DOHH2 (cell line): ENCODE results near the gene C1QL3.

Source experiments
- H3F3A ChIP-seq: fragments of 200-600 bp; sonication (generic), shearing (Covaris generic); 2 replicates; pipeline ENCODE4 v1.6.0; 2016; ENCODE audit warnings: antibody characterized with exemption, mild to moderate bottlenecking; ENCODE audit not compliant: control insufficient read depth, insufficient read depth
- H3K27ac ChIP-seq: fragments of 200-600 bp; sonication (generic); 2 replicates; pipeline ENCODE4 v1.5.1; 2014; ENCODE audit warnings: low read depth, mild to moderate bottlenecking, low read length, moderate library complexity
- H3K27me3 ChIP-seq: fragments of 200-600 bp; sonication (generic); 2 replicates; pipeline ENCODE4 v1.6.1; 2014; ENCODE audit warnings: mild to moderate bottlenecking, low read length, mixed read lengths; ENCODE audit not compliant: control insufficient read depth
- H3K36me3 ChIP-seq: fragments of 200-600 bp; sonication (generic); 2 replicates; pipeline ENCODE4 v1.6.1; 2014; ENCODE audit warnings: mild to moderate bottlenecking, low read length, moderate library complexity, mixed read lengths; ENCODE audit not compliant: control insufficient read depth
- H3K4me1 ChIP-seq: fragments of 200-600 bp; sonication (generic); 2 replicates; pipeline ENCODE4 v1.6.1; 2014; ENCODE audit warnings: mild to moderate bottlenecking, low read length, mixed read lengths; ENCODE audit not compliant: control insufficient read depth
- H3K4me2 ChIP-seq: fragments of 200-600 bp; sonication (generic); 2 replicates; pipeline ENCODE4 v1.6.0; 2014; ENCODE audit warnings: mild to moderate bottlenecking, low read length, moderate library complexity
- H3K4me3 ChIP-seq: fragments of 200-600 bp; sonication (generic); 2 replicates; pipeline ENCODE4 v1.5.1; 2014; ENCODE audit warnings: mild to moderate bottlenecking, low read length, mixed read lengths
- H3K79me2 ChIP-seq: fragments of 200-600 bp; sonication (generic); 2 replicates; pipeline ENCODE4 v1.6.1; 2014; ENCODE audit warnings: mild to moderate bottlenecking, low read length, mixed read lengths; ENCODE audit not compliant: control insufficient read depth
- H3K9me2 ChIP-seq: fragments of 200-600 bp; sonication (generic); replicated peaks from 2 replicates; pipeline ENCODE4 v1.6.1; 2014; ENCODE audit warnings: mild to moderate bottlenecking, low read length, mixed read lengths; ENCODE audit not compliant: control insufficient read depth
- H3K9me3 ChIP-seq: fragments of 200-600 bp; sonication (generic); 2 replicates; pipeline ENCODE4 v1.6.1; 2014; ENCODE audit warnings: antibody characterized with exemption, low read length, mixed read lengths; ENCODE audit not compliant: control insufficient read depth, insufficient read depth
- H4K20me1 ChIP-seq: fragments of 200-600 bp; sonication (generic); 2 replicates; pipeline ENCODE4 v1.6.0; 2014; ENCODE audit warnings: low read depth, mild to moderate bottlenecking, antibody characterized with exemption, low read length, moderate library complexity; ENCODE audit not compliant: control insufficient read depth, insufficient read depth
- CTCF ChIP-seq: fragments of 200-600 bp; sonication (generic); IDR thresholded peaks from one replicate; pipeline ENCODE4 v1.5.1; 2014; ENCODE audit warnings: antibody characterized with exemption, mild to moderate bottlenecking, low read depth, low read length; ENCODE audit not compliant: poor library complexity, severe bottlenecking
- EZH2phosphoT487 ChIP-seq: fragments of 200-600 bp; sonication (generic); IDR thresholded peaks from 2 replicates; pipeline ENCODE4 v1.6.1; 2017; ENCODE audit warnings: borderline replicate concordance, mild to moderate bottlenecking, antibody characterized with exemption, low read length, moderate library complexity, mixed read lengths

The C1QL3 gene

GRCh38 chr10:16466001-16466400 lies 55.7 kb downstream of the C1QL3 start:
- no peaks in the 10 kb centered on the region for H3F3A ChIP-seq
- TF ChIP-seq CTCF, result no peak
- TF ChIP-seq EZH2phosphoT487, result no peak
- no peaks in the 10 kb centered on the region for H3K9me2 ChIP-seq
- H3K4me2 ChIP-seq, result no peak overlapping the region
- no peaks in the 10 kb centered on the region for H3K27me3 ChIP-seq
- no peaks in the 10 kb centered on the region for H4K20me1 ChIP-seq
- no peaks in the 10 kb centered on the region; the same call in 1 of the 2 replicates for H3K4me1 ChIP-seq
- H3K9me3 ChIP-seq, result no peaks in the 10 kb centered on the region
- H3K79me2 ChIP-seq, result peaks cover 10% of the 10 kb centered on the region
- H3K4me3 ChIP-seq, result no peak overlapping the region
- no peak overlapping the region for H3K27ac ChIP-seq
- H3K36me3 ChIP-seq, result peaks cover 10% of the 10 kb centered on the region; the same call in 1 of the 2 replicates
